ENCODE results near the gene DIS3. TPM values are rescaled to one million over a fixed set of nuclear protein-coding genes. Genes with fewer than 3 reads are reported as not detected.
"Not testable (repeated sequence)": the region's sequence is repeated elsewhere in the genome, so short reads cannot be mapped to it uniquely, and the experiment has no call there.

DIS3 gene, protein sequence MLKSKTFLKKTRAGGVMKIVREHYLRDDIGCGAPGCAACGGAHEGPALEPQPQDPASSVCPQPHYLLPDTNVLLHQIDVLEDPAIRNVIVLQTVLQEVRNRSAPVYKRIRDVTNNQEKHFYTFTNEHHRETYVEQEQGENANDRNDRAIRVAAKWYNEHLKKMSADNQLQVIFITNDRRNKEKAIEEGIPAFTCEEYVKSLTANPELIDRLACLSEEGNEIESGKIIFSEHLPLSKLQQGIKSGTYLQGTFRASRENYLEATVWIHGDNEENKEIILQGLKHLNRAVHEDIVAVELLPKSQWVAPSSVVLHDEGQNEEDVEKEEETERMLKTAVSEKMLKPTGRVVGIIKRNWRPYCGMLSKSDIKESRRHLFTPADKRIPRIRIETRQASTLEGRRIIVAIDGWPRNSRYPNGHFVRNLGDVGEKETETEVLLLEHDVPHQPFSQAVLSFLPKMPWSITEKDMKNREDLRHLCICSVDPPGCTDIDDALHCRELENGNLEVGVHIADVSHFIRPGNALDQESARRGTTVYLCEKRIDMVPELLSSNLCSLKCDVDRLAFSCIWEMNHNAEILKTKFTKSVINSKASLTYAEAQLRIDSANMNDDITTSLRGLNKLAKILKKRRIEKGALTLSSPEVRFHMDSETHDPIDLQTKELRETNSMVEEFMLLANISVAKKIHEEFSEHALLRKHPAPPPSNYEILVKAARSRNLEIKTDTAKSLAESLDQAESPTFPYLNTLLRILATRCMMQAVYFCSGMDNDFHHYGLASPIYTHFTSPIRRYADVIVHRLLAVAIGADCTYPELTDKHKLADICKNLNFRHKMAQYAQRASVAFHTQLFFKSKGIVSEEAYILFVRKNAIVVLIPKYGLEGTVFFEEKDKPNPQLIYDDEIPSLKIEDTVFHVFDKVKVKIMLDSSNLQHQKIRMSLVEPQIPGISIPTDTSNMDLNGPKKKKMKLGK
- total RNA-seq, result 13.6 TPM
- long read RNA-seq, full-length matches to known transcripts, result 16 of 24 reads
- long read RNA-seq, partial matches to known transcripts, result 7 of 24 reads
- long read RNA-seq, other reads (novel, unspliced or antisense), result 1 of 24 reads

DNA sequence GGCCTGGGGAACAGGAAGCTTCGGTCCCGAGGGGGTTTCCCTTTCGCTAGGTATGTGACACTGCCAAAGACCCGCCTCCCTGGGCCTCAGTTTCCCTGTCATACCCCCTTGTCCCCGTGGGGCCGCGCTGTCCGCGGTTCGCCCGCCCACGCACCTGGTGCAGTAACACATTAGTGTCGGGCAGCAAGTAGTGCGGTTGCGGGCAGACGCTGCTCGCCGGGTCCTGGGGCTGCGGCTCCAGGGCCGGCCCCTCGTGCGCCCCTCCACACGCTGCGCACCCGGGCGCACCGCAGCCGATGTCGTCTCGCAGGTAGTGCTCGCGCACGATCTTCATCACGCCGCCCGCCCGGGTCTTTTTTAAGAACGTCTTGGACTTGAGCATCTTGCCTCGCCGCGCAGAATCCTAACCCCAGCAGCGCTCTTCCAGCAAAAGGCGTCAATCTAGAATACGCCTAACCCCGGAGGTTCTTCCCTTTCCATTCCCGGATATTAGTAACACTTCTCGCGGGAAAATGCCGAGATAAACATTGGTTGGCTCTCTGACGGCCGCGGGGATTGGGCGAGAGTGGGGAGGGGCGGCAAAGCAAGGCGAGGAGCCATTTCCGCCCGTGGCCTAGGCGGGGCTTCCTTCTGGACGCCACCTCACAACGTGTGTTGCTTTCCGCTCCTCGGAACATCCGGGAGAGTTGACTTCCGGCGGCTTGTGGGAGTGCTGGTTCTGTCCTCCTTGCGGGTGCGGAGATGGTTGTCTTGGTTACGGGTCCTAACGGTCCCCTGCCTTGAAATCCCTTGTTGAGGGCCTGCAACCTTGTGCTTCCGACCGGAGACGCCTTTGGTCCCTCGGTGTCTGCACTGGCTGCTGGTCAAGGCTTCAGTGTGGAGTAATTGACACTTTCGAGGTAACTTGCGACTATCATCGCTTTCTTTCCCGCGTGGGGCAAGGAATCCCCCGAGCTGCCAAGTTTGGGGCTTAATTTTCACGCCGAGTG lies at the start of gene DIS3, which contains the start of gene PIBF1:
TSS of gene DIS3 (minus strand) at position 450 of the 989 bp plus-strand sequence. CDS start at position 382, 68 bp downstream.
TSS of gene PIBF1 (plus strand) at position 683 of the 989 bp plus-strand sequence. CDS start 1,337 bp downstream, outside the sequence.
- intact Hi-C loops (cut with micrococcal nuclease), result no loop called here
- ATAC-seq, result peak; percentile 100
- peak; percentile 96 for DNase-seq

DNA sequence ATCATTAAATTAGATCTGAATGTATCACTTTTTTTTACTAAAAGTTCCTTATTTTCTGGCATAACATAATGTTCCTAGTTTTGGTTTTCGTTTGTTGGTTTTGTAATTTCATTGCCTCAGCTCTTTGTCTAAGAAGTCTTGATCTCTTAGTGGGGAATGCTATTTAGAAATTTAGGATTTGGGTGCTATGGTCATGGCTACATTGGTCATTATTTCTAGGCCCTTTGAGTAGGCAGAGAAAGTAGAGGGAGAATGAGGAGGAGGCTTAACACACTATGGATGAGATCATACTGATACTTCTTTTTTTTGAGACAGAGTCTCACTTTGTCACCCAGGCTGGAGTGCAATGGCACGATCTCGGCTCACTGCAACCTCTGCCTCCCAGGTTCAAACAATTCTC lies 42.0 kb upstream of the DIS3 start:
- ATAC-seq (no peak), DNase-seq (no peak)
- intact Hi-C loops (cut with micrococcal nuclease), result no loop called here

DNA sequence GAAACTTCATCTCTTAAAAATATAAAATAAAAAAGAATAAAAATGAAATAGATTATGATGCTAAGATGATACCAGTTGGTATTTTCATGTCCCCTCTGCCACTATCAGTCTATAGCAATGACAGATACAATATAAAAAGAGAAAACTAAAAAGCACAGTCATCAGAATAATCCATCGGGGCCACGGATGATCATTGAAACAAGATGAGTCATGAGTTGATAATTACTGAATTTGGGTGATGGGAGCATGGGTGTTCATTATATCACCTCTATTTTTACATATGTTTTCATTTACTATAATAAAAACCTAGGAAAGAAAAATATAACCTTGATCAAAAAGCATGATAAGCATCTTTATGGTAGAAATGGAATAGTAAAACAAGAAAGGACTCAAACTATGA lies 41.4 kb upstream of the DIS3 start:
- intact Hi-C loops (cut with micrococcal nuclease), result no loop called here
- no peak for DNase-seq
- ATAC-seq, result no peak

DNA sequence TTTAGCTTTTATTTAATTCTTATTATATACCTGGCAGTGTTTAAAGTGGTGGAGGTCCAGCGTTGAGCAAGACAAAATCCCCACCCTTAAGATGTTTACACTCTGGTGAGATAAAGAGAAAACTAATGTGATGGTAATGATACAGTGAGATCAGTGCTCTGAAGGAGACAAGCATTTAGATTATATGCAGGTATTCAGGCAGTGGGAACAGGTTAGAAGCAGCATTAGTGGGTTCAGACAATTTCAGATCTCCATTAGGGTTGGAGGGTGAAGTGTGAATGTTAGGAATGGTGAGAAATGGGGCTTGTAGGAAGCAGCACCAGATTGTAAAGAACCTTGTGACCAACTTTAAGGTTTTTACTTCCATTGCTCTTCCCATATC lies 39.2 kb upstream of the DIS3 start:
- ATAC-seq, result no peak
- intact Hi-C loops (cut with micrococcal nuclease), result no loop called here
- DNase-seq, result no peak

DNA sequence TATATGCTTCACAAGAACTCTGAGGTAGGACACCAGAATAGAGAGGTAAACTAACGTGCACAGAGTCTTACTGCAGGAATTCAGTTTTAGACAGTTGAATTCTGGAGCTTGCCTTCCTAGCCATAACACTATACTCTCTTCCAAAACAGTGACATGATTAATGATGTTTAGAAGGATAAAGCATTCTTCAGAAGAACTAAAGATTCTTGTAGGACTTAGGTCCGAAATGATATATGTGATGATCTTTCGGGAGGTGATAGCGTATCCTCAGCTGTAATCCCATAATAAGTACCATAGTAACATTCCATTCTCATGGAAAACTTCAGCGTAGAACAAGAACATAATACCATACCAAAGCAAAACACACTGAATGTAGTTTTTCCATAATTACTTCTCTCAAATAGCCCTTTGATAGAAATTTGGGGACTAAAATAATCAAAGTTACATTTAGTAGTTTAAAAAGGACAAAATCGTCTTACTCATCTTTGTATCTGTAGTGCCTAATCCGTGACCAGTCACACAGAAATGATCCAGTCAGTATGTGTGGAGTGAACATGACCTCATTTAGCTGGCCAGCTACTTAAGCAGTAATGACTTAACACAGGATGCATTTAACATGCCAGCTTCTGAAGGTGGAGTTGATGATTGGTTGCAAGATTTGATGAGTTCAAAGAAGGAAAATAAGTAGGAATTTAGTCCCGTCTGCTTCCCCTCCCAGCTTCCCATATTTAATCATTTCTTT lies 38.6 kb upstream of the DIS3 start:
- ATAC-seq (no peak), DNase-seq (no peak)
- intact Hi-C loops (cut with micrococcal nuclease), result no loop called here

DNA sequence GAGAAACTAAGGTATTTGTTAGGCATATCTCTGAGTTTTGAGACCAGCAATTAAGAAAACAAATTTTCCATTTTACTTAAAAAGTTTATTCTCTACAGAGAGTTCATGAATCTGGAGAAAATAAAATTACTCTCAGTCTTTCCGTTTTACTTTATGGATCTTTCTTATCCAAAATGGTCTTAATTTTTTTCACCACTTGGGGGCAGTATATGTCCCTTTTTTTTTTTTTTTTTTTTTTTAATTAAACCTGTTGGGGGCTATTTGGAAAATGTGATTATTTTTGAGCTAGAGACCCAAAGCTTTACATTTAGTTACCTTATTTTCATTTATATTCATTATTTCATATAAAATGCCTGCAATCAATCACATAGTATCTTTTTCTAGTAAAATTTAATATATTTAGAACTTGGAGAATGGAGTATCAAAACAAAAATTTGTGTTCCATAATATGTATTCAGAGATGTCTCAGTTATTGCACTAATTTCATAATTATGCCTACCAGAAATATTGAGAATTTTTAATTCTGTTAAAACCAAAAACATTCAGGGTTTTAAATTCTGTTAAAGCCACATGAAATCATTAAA lies 27.3 kb upstream of the DIS3 start:
- intact Hi-C loops (cut with micrococcal nuclease), result no loop called here
- no peak for DNase-seq
- no peak for ATAC-seq

DNA sequence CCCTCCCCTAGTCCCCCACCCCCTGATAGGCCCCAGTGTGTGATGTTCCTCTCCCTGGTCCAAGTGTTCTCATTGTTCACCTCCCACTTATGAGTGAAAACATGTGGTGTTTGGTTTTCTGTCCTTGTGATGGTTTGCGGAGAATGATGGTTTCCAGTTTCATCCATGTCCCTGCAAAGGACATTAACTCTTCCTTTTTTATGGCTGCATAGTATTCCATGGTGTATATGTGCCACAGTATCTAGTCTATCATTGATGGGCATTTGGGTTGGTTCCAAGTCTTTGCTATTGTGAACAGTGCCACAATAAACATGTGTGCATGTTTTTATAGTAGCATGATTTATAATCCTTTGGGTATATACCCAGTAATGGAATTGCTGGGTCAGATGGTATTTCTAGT lies 24.8 kb upstream of the DIS3 start:
- DNase-seq; ATAC-seq; intact Hi-C loops (cut with micrococcal nuclease): not testable (repeated sequence)

DNA sequence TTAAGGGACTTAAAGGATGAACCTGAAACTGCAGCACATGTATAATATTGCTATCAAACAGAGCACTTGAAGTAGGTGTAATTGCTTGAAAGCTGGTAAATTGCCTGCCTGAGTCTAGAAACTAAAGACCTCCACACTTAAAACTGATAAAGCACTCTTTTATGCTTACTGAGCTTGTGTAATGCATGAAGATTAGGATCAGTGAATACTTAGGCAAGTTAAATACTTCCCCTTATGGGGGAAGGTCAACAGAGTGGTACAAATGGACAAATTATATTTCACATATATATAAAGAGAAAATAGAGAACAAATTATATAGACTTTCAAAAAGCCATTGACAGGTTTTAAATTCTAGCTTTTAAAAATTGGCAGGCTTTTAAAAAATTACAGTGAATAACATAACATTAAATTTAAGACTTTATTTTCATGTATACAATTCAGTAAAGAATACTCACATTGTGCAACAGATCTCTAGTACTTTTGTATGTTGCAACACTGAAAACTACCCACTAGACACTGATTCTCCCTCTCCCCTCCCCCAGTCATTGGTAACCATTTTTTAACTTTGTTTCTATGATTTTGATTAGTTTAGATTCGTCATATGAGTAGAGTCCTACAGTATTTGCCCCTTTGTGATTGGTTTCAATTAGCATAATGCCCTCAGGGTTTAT lies 24.1 kb upstream of the DIS3 start:
- intact Hi-C loops (cut with micrococcal nuclease), result no loop called here
- DNase-seq (no peak), ATAC-seq (no peak)

DNA sequence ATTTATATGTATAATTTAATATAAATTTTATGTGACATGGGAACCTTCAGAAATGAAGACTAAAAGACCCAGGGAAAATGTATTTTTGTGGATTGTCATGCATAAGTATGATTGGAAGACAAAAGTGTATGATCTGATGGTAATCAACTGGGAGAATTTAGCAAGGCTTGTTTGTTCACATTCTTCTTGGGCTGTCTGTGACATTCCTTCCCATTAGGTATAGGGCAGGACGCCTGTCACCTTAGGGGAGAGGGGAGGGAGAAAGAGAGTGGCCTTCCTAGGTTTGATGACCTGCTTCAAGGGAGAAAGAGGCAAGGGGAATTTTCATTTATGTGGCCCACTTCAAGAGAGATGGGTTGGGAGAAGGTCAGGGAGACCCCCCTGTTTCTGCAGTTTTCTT lies 22.6 kb upstream of the DIS3 start:
- intact Hi-C loops (cut with micrococcal nuclease), result no loop called here
- no peak for DNase-seq
- ATAC-seq, result no peak

DNA sequence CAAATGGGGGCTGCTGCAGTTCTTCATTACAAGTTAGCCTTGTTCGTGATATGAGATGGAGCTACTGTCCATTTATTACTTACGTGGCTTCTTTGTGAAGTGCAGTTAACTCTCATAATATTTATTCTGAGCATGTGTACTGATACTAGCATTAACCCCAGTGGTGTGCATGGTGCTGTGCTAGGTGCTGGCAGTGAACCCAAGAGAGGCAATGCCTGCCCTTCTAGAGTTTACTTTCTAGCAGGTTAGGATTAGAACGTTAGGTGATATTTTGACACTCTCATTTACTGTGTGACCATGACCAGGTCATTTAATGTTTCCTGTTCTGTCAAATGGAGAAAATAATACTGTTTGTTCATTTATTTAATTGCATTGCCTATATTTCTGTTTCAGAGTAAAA lies 17.1 kb upstream of the DIS3 start:
- no peak for ATAC-seq
- DNase-seq, result no peak
- intact Hi-C loops (cut with micrococcal nuclease), result no loop called here

DNA sequence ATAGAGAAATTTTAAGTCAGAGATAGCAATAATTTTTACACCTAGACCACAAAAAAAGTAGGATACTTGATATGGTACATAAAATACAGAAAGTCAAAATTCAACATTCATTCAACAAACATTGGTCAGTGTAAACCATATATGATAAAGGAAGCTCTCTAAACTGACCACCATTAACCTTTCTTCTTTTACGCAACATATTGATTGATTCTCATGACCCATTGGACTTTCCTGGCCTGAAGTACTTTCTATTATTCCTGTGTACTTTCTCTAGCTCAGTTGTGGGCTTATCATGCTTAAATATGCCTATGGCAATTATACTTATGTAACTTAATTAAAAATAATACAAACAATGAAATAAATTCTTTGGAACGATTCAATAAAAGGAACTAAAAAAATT lies 10.9 kb upstream of the DIS3 start:
- ATAC-seq, result no peak
- intact Hi-C loops (cut with micrococcal nuclease), result no loop called here
- no peak for DNase-seq

DNA sequence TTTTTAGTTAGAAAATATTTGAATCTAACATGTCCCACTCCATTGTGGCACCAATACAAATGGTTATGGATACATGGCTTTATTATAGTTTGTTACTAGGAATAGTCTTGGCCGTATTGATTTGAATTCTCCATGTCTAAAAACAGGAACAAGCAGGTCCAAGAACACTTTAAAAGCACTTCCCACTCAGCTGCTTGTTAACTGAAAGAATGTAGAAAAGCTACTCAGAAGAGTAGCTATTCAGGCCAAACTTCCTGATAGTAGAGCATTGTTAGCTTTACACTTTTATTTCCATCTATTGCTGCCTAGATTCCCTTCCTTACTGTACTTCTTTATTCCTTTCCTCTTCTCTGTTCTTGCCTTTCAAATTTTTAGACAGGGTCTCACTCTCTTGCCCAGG lies 7.1 kb upstream of the DIS3 start:
- no peak for ATAC-seq
- intact Hi-C loops (cut with micrococcal nuclease), result no loop called here
- DNase-seq, result no peak

DNA sequence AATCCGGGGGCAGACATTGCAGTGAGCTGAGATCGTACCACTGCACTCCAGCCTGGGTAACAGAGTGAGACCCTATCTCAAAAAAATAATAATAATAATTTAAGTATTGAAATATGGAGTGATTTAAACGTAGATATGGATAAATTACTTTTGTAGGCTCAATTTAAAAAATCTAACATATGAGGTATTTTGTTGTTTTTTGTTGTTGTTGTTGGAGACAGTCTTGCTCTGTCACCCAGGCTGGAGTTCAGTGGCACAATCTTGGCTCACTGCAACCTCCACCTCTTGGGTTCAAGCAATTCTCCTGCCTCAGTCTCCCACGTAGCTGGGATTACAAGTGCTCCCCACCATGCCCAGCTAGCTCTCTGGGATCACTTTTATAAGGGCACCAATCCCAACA lies 3.0 kb upstream of the DIS3 start:
- intact Hi-C loops (cut with micrococcal nuclease); ATAC-seq; DNase-seq: not testable (repeated sequence)

DNA sequence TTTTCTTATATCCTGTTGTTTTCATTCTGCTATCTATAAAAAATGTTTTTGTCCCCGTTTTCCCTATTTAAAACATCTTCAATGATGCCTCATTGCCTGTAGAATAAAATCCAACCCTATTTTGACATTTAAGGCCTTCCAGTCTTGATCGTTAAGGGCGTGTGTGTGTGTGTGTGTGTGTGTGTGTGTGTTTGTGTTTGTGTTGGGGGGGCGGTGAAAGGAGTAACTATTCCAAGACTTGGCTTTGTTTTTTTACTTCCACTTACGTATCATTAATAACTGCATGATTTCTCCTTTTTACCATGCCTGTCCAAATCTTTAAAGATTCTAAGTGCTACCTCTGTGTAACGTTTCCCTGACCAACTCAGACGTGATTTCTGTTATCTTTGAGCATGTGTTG lies 1.0 kb upstream of the DIS3 start:
- intact Hi-C loops (cut with micrococcal nuclease), result no loop called here
- ATAC-seq (no peak), DNase-seq (no peak)

DNA sequence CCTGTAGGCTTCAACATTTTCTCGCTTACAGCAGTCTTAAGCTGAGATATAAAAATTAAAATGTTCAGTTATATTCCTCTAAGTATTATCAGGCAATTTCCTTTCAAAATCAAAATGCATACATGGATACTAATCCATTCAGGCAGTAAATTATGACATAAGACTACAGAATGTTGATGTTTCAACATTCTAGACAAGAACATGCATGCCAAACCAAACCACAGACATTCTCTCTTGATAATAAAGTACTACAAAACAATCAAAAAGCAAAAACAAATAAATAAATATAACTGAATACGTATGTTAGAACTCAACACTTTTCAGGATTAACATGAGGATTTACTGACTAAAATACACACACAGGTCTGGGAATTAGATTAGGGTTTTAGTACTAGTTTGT lies 7.7 kb downstream of the DIS3 start:
- ATAC-seq (no peak), DNase-seq (no peak)
- intact Hi-C loops (cut with micrococcal nuclease), result no loop called here

DNA sequence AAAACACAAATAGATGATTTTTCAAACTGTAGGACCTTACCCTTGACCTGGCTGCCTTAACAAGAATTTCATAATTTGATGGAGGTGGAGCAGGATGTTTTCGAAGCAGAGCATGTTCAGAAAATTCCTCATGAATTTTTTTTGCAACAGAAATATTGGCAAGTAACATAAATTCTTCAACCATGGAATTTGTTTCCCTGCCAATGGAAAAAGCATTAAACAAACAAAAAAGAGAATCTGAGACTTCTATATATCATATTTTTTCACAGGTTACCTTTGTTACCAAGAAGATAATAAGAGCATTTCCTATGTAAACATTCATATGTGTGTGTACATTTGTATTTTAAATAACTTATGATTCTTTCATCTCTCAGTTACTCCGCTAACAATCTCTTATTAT lies 18.3 kb downstream of the DIS3 start:
- no peak for DNase-seq
- intact Hi-C loops (cut with micrococcal nuclease), result no loop called here

DNA sequence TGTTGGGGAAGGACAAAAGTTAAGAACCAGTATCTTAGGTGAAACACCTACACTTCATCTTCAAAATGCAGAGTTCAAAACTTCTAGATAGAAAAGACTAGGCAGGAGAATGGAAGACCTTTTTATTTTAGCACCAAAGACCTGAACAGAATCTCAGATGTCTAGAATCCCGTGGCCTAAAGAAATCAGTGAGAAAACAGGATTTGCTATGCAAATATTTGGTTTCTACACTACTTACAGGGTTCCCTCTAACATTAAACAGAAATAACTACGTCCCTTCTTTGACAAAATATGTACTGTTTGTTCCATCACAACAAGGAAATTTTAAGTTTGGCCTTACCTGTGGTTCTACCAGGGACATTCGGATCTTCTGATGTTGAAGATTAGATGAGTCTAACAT lies 21.5 kb downstream of the DIS3 start:
- ATAC-seq, result no peak
- no peak for DNase-seq
- intact Hi-C loops (cut with micrococcal nuclease), result no loop called here

More for the DNA sequence above, 18.3 kb downstream of the DIS3 start:
- ATAC-seq, result no peak

Data from left ventricle myocardium superior (tissue), 1 donor.